ENCODE data around the gene SLC45A1. TPM values are rescaled to one million over a fixed set of nuclear protein-coding genes. Genes with fewer than 3 reads are reported as not detected.

Gene SLC45A1
- total RNA-seq, 1 donor from 2014 or later = 6.1 TPM

GRCh38 chr1:8361198-8361849 is 43.4 kb downstream of the SLC45A1 start:
- no peak for TF ChIP-seq CTCF (IDR thresholded peaks at IDR 0.05; ENCODE audit: partially characterized antibody, unreplicated experiment)
- Mint-ChIP-seq H3K4me3 (ENCODE audit: unreplicated experiment) (peak overlapping the region; percentile 52), H3K4me1 (ENCODE audit: low read depth, unreplicated experiment) (peaks cover 29% of the 10 kb centered on the region), H3K9me3 (ENCODE audit: unreplicated experiment) (peaks cover 32% of the 10 kb centered on the region), H3K36me3 (ENCODE audit: unreplicated experiment) (peaks cover 5% of the 10 kb centered on the region), H3K27me3 (ENCODE audit: unreplicated experiment) (peaks cover 33% of the 10 kb centered on the region), H3K27ac (ENCODE audit: unreplicated experiment) (peak overlapping the region; percentile 78)
- no peak for DNase-seq

GRCh38 chr1:8362701-8363101 is 44.8 kb downstream of the SLC45A1 start:
- no peak for TF ChIP-seq CTCF (IDR thresholded peaks at IDR 0.05; ENCODE audit: partially characterized antibody, unreplicated experiment)
- Mint-ChIP-seq H3K4me1 (ENCODE audit: low read depth, unreplicated experiment) (peaks cover 38% of the 10 kb centered on the region), H3K9me3 (ENCODE audit: unreplicated experiment) (peaks cover 36% of the 10 kb centered on the region), H3K27me3 (ENCODE audit: unreplicated experiment) (peaks cover 31% of the 10 kb centered on the region), H3K36me3 (ENCODE audit: unreplicated experiment) (peaks cover 5% of the 10 kb centered on the region), H3K27ac (ENCODE audit: unreplicated experiment) (peak overlapping the region; percentile 85), H3K4me3 (ENCODE audit: unreplicated experiment) (no peak overlapping the region)
- DNase-seq = no peak

GRCh38 chr1:8363186-8363766 is 45.4 kb downstream of the SLC45A1 start:
- peaks cover 5% of the 10 kb centered on the region for H3K36me3 Mint-ChIP-seq (ENCODE audit: unreplicated experiment)
- no peak for TF ChIP-seq CTCF (IDR thresholded peaks at IDR 0.05; ENCODE audit: partially characterized antibody, unreplicated experiment)
- H3K27ac Mint-ChIP-seq (ENCODE audit: unreplicated experiment) = peak overlapping the region; percentile 85
- peaks cover 26% of the 10 kb centered on the region for H3K27me3 Mint-ChIP-seq (ENCODE audit: unreplicated experiment)
- H3K4me1 Mint-ChIP-seq (ENCODE audit: low read depth, unreplicated experiment) = peaks cover 40% of the 10 kb centered on the region
- peak overlapping the region; percentile 32 for H3K4me3 Mint-ChIP-seq (ENCODE audit: unreplicated experiment)
- H3K9me3 Mint-ChIP-seq (ENCODE audit: unreplicated experiment) = peaks cover 31% of the 10 kb centered on the region
- no peak for DNase-seq

GRCh38 chr1:8363767-8364301 is 45.9 kb downstream of the SLC45A1 start:
- Mint-ChIP-seq H3K27me3 (ENCODE audit: unreplicated experiment) (peaks cover 23% of the 10 kb centered on the region), H3K9me3 (ENCODE audit: unreplicated experiment) (peaks cover 30% of the 10 kb centered on the region), H3K4me1 (ENCODE audit: low read depth, unreplicated experiment) (peaks cover 40% of the 10 kb centered on the region), H3K36me3 (ENCODE audit: unreplicated experiment) (peaks cover 5% of the 10 kb centered on the region), H3K27ac (ENCODE audit: unreplicated experiment) (peak overlapping the region; percentile 85), H3K4me3 (ENCODE audit: unreplicated experiment) (no peak overlapping the region)
- no peak for DNase-seq
- TF ChIP-seq CTCF (IDR thresholded peaks at IDR 0.05; ENCODE audit: partially characterized antibody, unreplicated experiment) = no peak

Measured in glutamatergic neuron (in vitro differentiated cells).